ENCODE results near the gene SLC41A1. TPM values are rescaled to one million over a fixed set of nuclear protein-coding genes. Genes with fewer than 3 reads are reported as not detected.

SLC41A1 gene
- total RNA-seq, 1 donor from 2014 or later = 22.4 TPM

DNA sequence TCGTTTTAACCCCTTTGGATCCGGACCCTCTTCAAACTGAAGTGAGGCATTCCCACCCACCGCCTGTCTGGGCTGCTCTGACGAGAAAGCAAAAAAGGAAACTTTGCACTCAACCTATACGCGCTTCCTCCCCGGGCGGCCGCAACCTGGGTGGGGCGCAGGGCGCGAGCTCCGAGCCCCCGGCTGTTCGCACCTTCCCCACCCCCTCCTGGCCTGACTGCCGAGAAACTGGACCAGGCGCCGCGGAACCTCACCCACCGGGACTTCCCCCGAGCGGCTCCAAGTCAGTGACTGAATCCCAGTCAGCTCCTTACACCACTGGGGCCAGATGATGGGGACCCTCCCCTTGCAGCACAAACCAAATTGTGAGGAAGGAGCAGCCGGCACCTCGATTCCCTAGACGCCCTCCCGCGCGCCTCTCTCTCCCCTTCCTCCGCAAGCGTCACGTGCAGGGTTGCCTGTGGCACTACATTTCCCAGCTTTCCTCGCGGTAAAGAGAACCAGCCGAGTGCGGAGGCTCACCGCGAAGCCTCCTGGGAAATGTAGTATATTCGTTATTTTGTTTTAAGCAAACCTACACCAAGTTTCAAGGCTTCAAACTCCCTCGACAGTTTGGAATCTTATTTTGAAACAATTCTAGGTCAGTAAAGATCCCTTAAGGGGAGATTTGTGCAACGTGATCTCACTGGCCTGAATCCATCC lies 37.8 kb downstream of the SLC41A1 start, which contains the start of gene RAB29:
TSS of gene RAB29 (minus strand) at position 468 of the 702 bp plus-strand sequence. CDS start 526 bp downstream, outside the sequence.
- TF ChIP-seq, protein P1, sequence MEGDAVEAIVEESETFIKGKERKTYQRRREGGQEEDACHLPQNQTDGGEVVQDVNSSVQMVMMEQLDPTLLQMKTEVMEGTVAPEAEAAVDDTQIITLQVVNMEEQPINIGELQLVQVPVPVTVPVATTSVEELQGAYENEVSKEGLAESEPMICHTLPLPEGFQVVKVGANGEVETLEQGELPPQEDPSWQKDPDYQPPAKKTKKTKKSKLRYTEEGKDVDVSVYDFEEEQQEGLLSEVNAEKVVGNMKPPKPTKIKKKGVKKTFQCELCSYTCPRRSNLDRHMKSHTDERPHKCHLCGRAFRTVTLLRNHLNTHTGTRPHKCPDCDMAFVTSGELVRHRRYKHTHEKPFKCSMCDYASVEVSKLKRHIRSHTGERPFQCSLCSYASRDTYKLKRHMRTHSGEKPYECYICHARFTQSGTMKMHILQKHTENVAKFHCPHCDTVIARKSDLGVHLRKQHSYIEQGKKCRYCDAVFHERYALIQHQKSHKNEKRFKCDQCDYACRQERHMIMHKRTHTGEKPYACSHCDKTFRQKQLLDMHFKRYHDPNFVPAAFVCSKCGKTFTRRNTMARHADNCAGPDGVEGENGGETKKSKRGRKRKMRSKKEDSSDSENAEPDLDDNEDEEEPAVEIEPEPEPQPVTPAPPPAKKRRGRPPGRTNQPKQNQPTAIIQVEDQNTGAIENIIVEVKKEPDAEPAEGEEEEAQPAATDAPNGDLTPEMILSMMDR (IDR thresholded peaks at IDR 0.05; ENCODE audit: insufficient read depth, low read depth, low read length) = no peak
- TF ChIP-seq EZH2 (IDR thresholded peaks at IDR 0.05; ENCODE audit: insufficient read depth, low read length) = no peak
- Histone ChIP-seq H3K4me3 (ENCODE audit: insufficient read depth, low read depth, low read length) (peak within 1 kb of the TSS; percentile 80), H3K27me3 (ENCODE audit: insufficient read depth, low read length) (peaks cover 6% of the 10 kb centered on the region), H3K9me3 (ENCODE audit: insufficient read depth, low read depth, low read length) (no peaks in the 10 kb centered on the region), H3K79me2 (ENCODE audit: insufficient read depth, low read length) (no peaks in the 10 kb centered on the region), H3K4me1 (ENCODE audit: insufficient read depth, low read length) (peaks cover 4% of the 10 kb centered on the region), H3K27ac (ENCODE audit: low read depth, low read length) (no peak within 1 kb of the TSS), H4K20me1 (ENCODE audit: insufficient read depth, low read length) (no peaks in the 10 kb centered on the region), H3K4me2 (ENCODE audit: low read length) (peak within 1 kb of the TSS; percentile 97), H3K9ac (ENCODE audit: low read length) (peak within 1 kb of the TSS; percentile 81), H2AFZ (ENCODE audit: low read depth, low read length) (peak within 1 kb of the TSS; percentile 98), H3K36me3 (ENCODE audit: insufficient read depth, low read length) (no peaks in the 10 kb centered on the region)
- Mint-ChIP-seq H3K36me3 (ENCODE audit: low read depth, unreplicated experiment) (no peaks in the 10 kb centered on the region), H3K9me3 (ENCODE audit: unreplicated experiment) (no peaks in the 10 kb centered on the region), H3K4me3 (ENCODE audit: unreplicated experiment) (peak within 1 kb of the TSS; percentile 97), H3K27ac (ENCODE audit: unreplicated experiment) (peak within 1 kb of the TSS; percentile 66), H3K27me3 (ENCODE audit: low read depth, unreplicated experiment) (peaks cover 3% of the 10 kb centered on the region), H3K4me1 (ENCODE audit: low read depth, unreplicated experiment) (peaks cover 2% of the 10 kb centered on the region)
- FAIRE-seq = no peak
- peak; percentile 61 for DNase-seq (ENCODE audit: low read depth)

GRCh38 chr1:205774198-205775014 lies 38.6 kb downstream of the SLC41A1 start:
- H3K4me2 ChIP-seq (ENCODE audit: low read length) = peak overlapping the region; percentile 97
- H3K27ac ChIP-seq (ENCODE audit: low read depth, low read length) = no peak overlapping the region
- H3K9me3 ChIP-seq (ENCODE audit: insufficient read depth, low read depth, low read length) = no peaks in the 10 kb centered on the region
- no peak for TF ChIP-seq EZH2 (IDR thresholded peaks at IDR 0.05; ENCODE audit: insufficient read depth, low read length)
- Mint-ChIP-seq H3K9me3 (ENCODE audit: unreplicated experiment) (no peaks in the 10 kb centered on the region), H3K4me1 (ENCODE audit: low read depth, unreplicated experiment) (peaks cover 9% of the 10 kb centered on the region), H3K27ac (ENCODE audit: unreplicated experiment) (no peak overlapping the region), H3K27me3 (ENCODE audit: low read depth, unreplicated experiment) (peaks cover 3% of the 10 kb centered on the region), H3K4me3 (ENCODE audit: unreplicated experiment) (peak overlapping the region; percentile 97), H3K36me3 (ENCODE audit: low read depth, unreplicated experiment) (no peaks in the 10 kb centered on the region)
- H3K4me3 ChIP-seq (ENCODE audit: insufficient read depth, low read depth, low read length) = peak overlapping the region; percentile 80
- no peaks in the 10 kb centered on the region for H3K79me2 ChIP-seq (ENCODE audit: insufficient read depth, low read length)
- peaks cover 6% of the 10 kb centered on the region for H3K27me3 ChIP-seq (ENCODE audit: insufficient read depth, low read length)
- peak overlapping the region; percentile 81 for H3K9ac ChIP-seq (ENCODE audit: low read length)
- H3K4me1 ChIP-seq (ENCODE audit: insufficient read depth, low read length) = peaks cover 4% of the 10 kb centered on the region
- peak overlapping the region; percentile 98 for H2AFZ ChIP-seq (ENCODE audit: low read depth, low read length)
- H3K36me3 ChIP-seq (ENCODE audit: insufficient read depth, low read length) = no peaks in the 10 kb centered on the region
- DNase-seq (ENCODE audit: low read depth) (no peak), FAIRE-seq (no peak)
- H4K20me1 ChIP-seq (ENCODE audit: insufficient read depth, low read length) = no peaks in the 10 kb centered on the region

DNA sequence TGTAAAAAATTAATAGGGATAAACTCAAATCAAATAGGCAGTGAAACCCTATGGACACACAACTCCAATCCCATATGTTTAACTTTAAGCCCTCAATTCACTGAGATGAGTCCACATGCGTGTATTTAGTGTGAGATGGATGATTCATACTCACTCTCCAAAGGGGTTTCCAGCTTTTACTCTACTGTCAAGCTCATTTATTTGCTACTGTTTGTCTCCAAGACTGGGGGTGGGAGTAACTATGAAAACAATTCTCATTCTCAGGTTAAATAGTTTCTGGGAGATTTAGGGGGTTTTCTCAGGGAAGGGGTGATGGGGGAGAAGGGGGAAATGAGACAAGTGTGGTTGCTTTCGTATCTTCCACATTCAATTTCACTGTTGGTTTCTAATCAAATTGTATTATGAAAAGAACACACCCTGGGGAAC lies 40.4 kb downstream of the SLC41A1 start:
- no peaks in the 10 kb centered on the region for H4K20me1 ChIP-seq (ENCODE audit: insufficient read depth, low read length)
- no peak overlapping the region for H3K4me2 ChIP-seq (ENCODE audit: low read length)
- H3K27ac ChIP-seq (ENCODE audit: low read depth, low read length) = no peak overlapping the region
- Mint-ChIP-seq H3K36me3 (ENCODE audit: low read depth, unreplicated experiment) (peaks cover 2% of the 10 kb centered on the region), H3K27me3 (ENCODE audit: low read depth, unreplicated experiment) (no peaks in the 10 kb centered on the region), H3K9me3 (ENCODE audit: unreplicated experiment) (no peaks in the 10 kb centered on the region), H3K4me1 (ENCODE audit: low read depth, unreplicated experiment) (peaks cover 10% of the 10 kb centered on the region), H3K4me3 (ENCODE audit: unreplicated experiment) (no peak overlapping the region), H3K27ac (ENCODE audit: unreplicated experiment) (no peak overlapping the region)
- no peaks in the 10 kb centered on the region for H3K36me3 ChIP-seq (ENCODE audit: insufficient read depth, low read length)
- no peak overlapping the region for H3K9ac ChIP-seq (ENCODE audit: low read length)
- H3K4me1 ChIP-seq (ENCODE audit: insufficient read depth, low read length) = peaks cover 4% of the 10 kb centered on the region
- FAIRE-seq (no peak), DNase-seq (ENCODE audit: low read depth) (no peak)
- no peak overlapping the region for H2AFZ ChIP-seq (ENCODE audit: low read depth, low read length)
- no peaks in the 10 kb centered on the region for H3K9me3 ChIP-seq (ENCODE audit: insufficient read depth, low read depth, low read length)
- no peak overlapping the region for H3K4me3 ChIP-seq (ENCODE audit: insufficient read depth, low read depth, low read length)
- H3K27me3 ChIP-seq (ENCODE audit: insufficient read depth, low read length) = peaks cover 6% of the 10 kb centered on the region
- no peaks in the 10 kb centered on the region for H3K79me2 ChIP-seq (ENCODE audit: insufficient read depth, low read length)
- no peak for TF ChIP-seq EZH2 (IDR thresholded peaks at IDR 0.05; ENCODE audit: insufficient read depth, low read length)
- TF ChIP-seq, protein P1 (IDR thresholded peaks at IDR 0.05; ENCODE audit: insufficient read depth, low read depth, low read length) = no peak
